ENCODE results near the gene GDF9.

DNA sequence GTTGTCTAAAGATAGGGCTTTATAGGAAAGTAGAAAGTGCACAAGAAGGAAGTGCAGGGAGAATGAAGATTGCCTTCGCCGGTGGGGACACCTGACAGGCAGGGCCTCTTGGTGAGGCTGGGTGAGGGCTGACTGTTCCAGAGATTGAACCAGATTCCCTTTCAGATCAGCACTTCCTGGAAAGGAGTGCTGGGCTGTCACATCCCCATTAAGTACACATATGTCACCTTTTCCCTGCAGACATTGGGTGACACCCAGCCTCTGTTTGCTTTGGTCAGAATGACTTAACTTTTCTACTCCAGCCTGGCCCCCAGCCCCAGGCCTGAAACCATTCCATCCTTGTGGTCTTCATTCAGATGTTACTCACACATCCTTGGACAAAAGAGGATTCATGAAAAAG is 28.4 kb downstream of the GDF9 start:
- no peak for TF ChIP-seq CTCF (IDR thresholded peaks at IDR 0.05; ENCODE audit: insufficient read depth, low read length, poor library complexity, severe bottlenecking)
- TF ChIP-seq EZH2phosphoT487 (conservative IDR thresholded peaks at IDR 0.05; ENCODE audit: low read length) = no peak
